Astrocyte (in vitro differentiated cells and primary cell): Measurements from ENCODE around the gene CCSER1. TPM values are rescaled to one million over a fixed set of nuclear protein-coding genes. Genes with fewer than 3 reads are reported as not detected.
"Not testable (repeated sequence)": the region's sequence is repeated elsewhere in the genome, so short reads cannot be mapped to it uniquely, and the experiment has no call there.

ENCODE experiments used
- DNase-seq: peaks from one replicate; pipeline ENCODE4 v3.0.0-alpha.2; 2010; ENCODE audit warnings: low read depth
- FAIRE-seq: peaks from 2 replicates; lab custom pipeline; 2011; peaks lifted over from hg19 to GRCh38; lab: Jason Lieb, UNC
- H2AFZ ChIP-seq: 2 replicates; pipeline ENCODE4 v1.6.0; 2012; ENCODE audit warnings: low read depth, low read length, inconsistent platforms
- H3K27ac ChIP-seq: 2 replicates; pipeline ENCODE4 v1.5.1; 2011; ENCODE audit warnings: low read depth, low read length, inconsistent platforms
- H3K27me3 ChIP-seq: 2 replicates; pipeline ENCODE4 v1.6.0; 2011; ENCODE audit warnings: low read length, inconsistent platforms; ENCODE audit not compliant: insufficient read depth
- H3K36me3 ChIP-seq: 2 replicates; pipeline ENCODE4 v1.5.1; 2011; ENCODE audit warnings: low read length, inconsistent platforms; ENCODE audit not compliant: insufficient read depth
- H3K4me1 ChIP-seq: 2 replicates; pipeline ENCODE4 v1.5.1; 2011; ENCODE audit warnings: low read length, inconsistent platforms; ENCODE audit not compliant: insufficient read depth
- H3K4me2 ChIP-seq: 2 replicates; pipeline ENCODE4 v1.6.0; 2012; ENCODE audit warnings: low read length, inconsistent platforms
- H3K4me3 ChIP-seq: 2 replicates; pipeline ENCODE4 v1.5.1; 2011; ENCODE audit warnings: low read depth, mild to moderate bottlenecking, low read length, inconsistent platforms; ENCODE audit not compliant: insufficient read depth
- H3K79me2 ChIP-seq: 2 replicates; pipeline ENCODE4 v1.6.0; 2012; ENCODE audit warnings: mild to moderate bottlenecking, low read length, inconsistent platforms; ENCODE audit not compliant: insufficient read depth
- H3K9ac ChIP-seq: 2 replicates; pipeline ENCODE4 v1.6.0; 2012; ENCODE audit warnings: mild to moderate bottlenecking, low read length, inconsistent platforms
- H3K9me3 ChIP-seq: 2 replicates; pipeline ENCODE4 v1.5.1; 2012; ENCODE audit warnings: low read depth, mild to moderate bottlenecking, low read length, inconsistent platforms; ENCODE audit not compliant: insufficient read depth
- H4K20me1 ChIP-seq: 2 replicates; pipeline ENCODE4 v1.6.0; 2012; ENCODE audit warnings: low read length, inconsistent platforms; ENCODE audit not compliant: insufficient read depth
- H3K27ac Mint-ChIP-seq: one replicate; pipeline ENCODE4 v1.8.0; 2021; ENCODE audit warnings: mild to moderate bottlenecking, mixed read lengths; ENCODE audit not compliant: unreplicated experiment
- H3K27me3 Mint-ChIP-seq: one replicate; pipeline ENCODE4 v1.8.0; 2021; ENCODE audit warnings: low read depth, mixed read lengths; ENCODE audit not compliant: unreplicated experiment
- H3K36me3 Mint-ChIP-seq: one replicate; pipeline ENCODE4 v1.8.0; 2021; ENCODE audit warnings: low read depth, mixed read lengths; ENCODE audit not compliant: unreplicated experiment
- H3K4me1 Mint-ChIP-seq: one replicate; pipeline ENCODE4 v1.8.0; 2021; ENCODE audit warnings: low read depth, mixed read lengths; ENCODE audit not compliant: unreplicated experiment
- H3K4me3 Mint-ChIP-seq: one replicate; pipeline ENCODE4 v1.8.0; 2021; ENCODE audit warnings: mild to moderate bottlenecking, moderate library complexity, mixed read lengths; ENCODE audit not compliant: unreplicated experiment
- H3K9me3 Mint-ChIP-seq: one replicate; pipeline ENCODE4 v1.8.0; 2021; ENCODE audit warnings: mild to moderate bottlenecking, mixed read lengths; ENCODE audit not compliant: unreplicated experiment
- EZH2 ChIP-seq: IDR thresholded peaks from 2 replicates; pipeline ENCODE4 v1.6.1; 2012; ENCODE audit warnings: mild to moderate bottlenecking, low read length, inconsistent platforms; ENCODE audit not compliant: insufficient read depth
- total RNA-seq: library from RNA; stranded (reverse); gene quantifications from 2 replicates; pipeline ENCODE4 v1.2.1, GENCODE V29; 2021
- TF ChIP-seq, protein P1 (sequence below): IDR thresholded peaks from 2 replicates; pipeline ENCODE4 v1.5.1; 2011; ENCODE audit warnings: low read depth, mild to moderate bottlenecking, inconsistent platforms, low read length, moderate library complexity; ENCODE audit not compliant: insufficient read depth

Gene CCSER1
- total RNA-seq, 1 donor from 2014 or later: 2.2 TPM

DNA sequence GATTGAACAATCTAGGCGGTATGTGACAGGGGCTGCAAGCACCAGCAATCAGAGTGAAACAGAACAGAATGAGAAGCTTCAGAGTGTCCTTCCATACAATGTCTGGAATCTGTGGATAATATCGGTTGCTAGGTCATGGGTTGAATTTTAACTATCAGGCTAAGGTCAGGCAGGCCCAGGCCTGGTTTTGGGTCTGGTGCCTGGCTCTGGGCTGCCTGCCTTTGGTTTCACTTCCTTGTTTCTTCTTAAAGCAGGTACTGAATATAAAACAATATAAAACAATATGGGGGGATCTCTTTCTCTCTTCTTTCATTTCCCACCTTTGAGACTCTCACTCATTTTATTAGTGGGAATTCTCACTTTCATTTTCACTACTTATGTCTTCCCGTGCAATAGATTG, 962.0 kb downstream of the CCSER1 start:
- no peaks in the 10 kb centered on the region for H4K20me1 ChIP-seq
- Mint-ChIP-seq H3K4me3 (no peak overlapping the region), H3K9me3 (no peaks in the 10 kb centered on the region), H3K4me1 (no peaks in the 10 kb centered on the region), H3K36me3 (no peaks in the 10 kb centered on the region), H3K27ac (no peak overlapping the region), H3K27me3 (no peaks in the 10 kb centered on the region)
- H2AFZ ChIP-seq: no peak overlapping the region
- TF ChIP-seq, protein P1, sequence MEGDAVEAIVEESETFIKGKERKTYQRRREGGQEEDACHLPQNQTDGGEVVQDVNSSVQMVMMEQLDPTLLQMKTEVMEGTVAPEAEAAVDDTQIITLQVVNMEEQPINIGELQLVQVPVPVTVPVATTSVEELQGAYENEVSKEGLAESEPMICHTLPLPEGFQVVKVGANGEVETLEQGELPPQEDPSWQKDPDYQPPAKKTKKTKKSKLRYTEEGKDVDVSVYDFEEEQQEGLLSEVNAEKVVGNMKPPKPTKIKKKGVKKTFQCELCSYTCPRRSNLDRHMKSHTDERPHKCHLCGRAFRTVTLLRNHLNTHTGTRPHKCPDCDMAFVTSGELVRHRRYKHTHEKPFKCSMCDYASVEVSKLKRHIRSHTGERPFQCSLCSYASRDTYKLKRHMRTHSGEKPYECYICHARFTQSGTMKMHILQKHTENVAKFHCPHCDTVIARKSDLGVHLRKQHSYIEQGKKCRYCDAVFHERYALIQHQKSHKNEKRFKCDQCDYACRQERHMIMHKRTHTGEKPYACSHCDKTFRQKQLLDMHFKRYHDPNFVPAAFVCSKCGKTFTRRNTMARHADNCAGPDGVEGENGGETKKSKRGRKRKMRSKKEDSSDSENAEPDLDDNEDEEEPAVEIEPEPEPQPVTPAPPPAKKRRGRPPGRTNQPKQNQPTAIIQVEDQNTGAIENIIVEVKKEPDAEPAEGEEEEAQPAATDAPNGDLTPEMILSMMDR: no peak
- TF ChIP-seq EZH2: no peak
- H3K27me3 ChIP-seq: no peaks in the 10 kb centered on the region
- no peaks in the 10 kb centered on the region for H3K9me3 ChIP-seq
- no peak overlapping the region for H3K27ac ChIP-seq
- no peaks in the 10 kb centered on the region for H3K36me3 ChIP-seq
- H3K9ac ChIP-seq: no peak overlapping the region
- DNase-seq (no peak), FAIRE-seq (no peak)
- no peaks in the 10 kb centered on the region for H3K4me1 ChIP-seq
- H3K4me2 ChIP-seq: no peak overlapping the region
- no peaks in the 10 kb centered on the region for H3K79me2 ChIP-seq
- no peak overlapping the region for H3K4me3 ChIP-seq

DNA sequence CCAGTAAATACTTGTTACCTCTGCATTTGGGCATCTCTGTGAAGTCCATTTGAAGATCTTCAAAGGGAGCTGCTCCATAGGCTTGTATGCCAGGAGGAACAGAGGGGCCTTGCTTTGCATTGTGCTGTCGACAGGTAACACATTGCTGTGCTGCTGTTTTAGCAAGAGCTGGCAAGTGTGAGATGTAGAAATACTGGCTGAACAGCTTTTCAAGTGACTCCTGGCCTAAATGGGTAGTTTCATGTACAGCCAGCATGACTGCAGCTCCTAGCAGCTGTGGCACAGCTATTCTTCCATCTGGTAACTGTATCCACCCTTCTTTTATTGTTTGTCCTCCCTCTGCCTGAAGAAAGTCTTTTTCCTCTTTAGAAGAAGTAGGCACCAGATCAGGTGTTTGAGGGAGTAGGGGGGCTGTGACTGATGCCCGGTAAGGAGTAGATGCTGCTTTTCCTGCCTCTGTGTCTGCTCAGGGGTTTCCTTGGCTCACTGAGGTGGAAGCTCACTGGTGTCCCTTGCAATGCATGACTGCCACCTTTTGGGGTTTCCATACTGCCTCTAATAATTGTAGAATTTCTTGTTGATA, 965.3 kb downstream of the CCSER1 start:
- Mint-ChIP-seq H3K4me1 (no peaks in the 10 kb centered on the region), H3K27ac (no peak overlapping the region), H3K27me3 (no peaks in the 10 kb centered on the region), H3K36me3 (no peaks in the 10 kb centered on the region), H3K4me3 (no peak overlapping the region), H3K9me3 (peaks cover 4% of the 10 kb centered on the region)
- no peaks in the 10 kb centered on the region for H3K4me1 ChIP-seq
- no peaks in the 10 kb centered on the region for H3K79me2 ChIP-seq
- H3K27me3 ChIP-seq: no peaks in the 10 kb centered on the region
- H3K36me3 ChIP-seq: no peaks in the 10 kb centered on the region
- FAIRE-seq (no peak), DNase-seq (no peak)
- H3K27ac ChIP-seq: no peak overlapping the region
- TF ChIP-seq EZH2: no peak
- TF ChIP-seq, protein P1: no peak
- no peak overlapping the region for H2AFZ ChIP-seq
- no peaks in the 10 kb centered on the region for H3K9me3 ChIP-seq
- H3K4me3 ChIP-seq: no peak overlapping the region
- H3K4me2 ChIP-seq: no peak overlapping the region
- no peak overlapping the region for H3K9ac ChIP-seq
- no peaks in the 10 kb centered on the region for H4K20me1 ChIP-seq

DNA sequence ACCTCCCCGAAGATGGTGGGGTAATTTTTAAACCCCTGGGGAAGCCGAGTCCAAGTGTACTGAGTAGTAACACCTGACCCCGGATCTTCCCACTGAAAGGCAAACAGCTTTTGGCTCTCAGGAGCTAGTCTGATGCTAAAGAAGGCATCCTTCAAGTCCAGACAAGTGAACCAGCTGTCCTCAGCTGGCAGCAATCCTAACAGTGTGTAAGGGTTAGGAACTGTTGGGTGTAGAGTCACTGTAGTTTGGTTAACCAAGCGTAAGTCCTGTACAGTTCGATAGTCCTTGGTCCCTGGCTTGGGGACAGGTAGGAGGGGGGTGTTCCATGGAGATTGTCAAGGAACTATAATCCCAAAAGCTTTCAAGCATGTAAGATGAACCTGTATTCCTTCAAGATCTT, 967.0 kb downstream of the CCSER1 start:
- H3K36me3 ChIP-seq, H3K4me1 ChIP-seq, H3K4me3 Mint-ChIP-seq, DNase-seq, H3K4me3 ChIP-seq, FAIRE-seq, H3K27me3 Mint-ChIP-seq, H3K27me3 ChIP-seq, H3K4me1 Mint-ChIP-seq, H2AFZ ChIP-seq, H3K4me2 ChIP-seq, H3K36me3 Mint-ChIP-seq, H3K27ac ChIP-seq, H4K20me1 ChIP-seq, H3K9me3 ChIP-seq, H3K9me3 Mint-ChIP-seq, H3K9ac ChIP-seq, H3K27ac Mint-ChIP-seq, H3K79me2 ChIP-seq: not testable (repeated sequence)
